Activated CD8-positive, alpha-beta memory T cell treated with anti-CD3 and anti-CD28 coated beads for 4 hours (primary cell): Measurements from ENCODE around the gene TM9SF3.

ENCODE experiments used
- DNase-seq, 2 donors: peaks; one replicate each; pipeline ENCODE4 v3.0.0-alpha.2; 2020; ENCODE audit warnings: low read depth in 2 of 2

The TM9SF3 gene

GRCh38 chr10:96511044-96511945 is 75.5 kb downstream of the TM9SF3 start:
- no peak for DNase-seq

- no peak for DNase-seq
Measured at GRCh38 chr10:96509017-96509641, 77.7 kb downstream of the TM9SF3 start.

- DNase-seq = no peak
Measured at GRCh38 chr10:96507044-96507443, 79.8 kb downstream of the TM9SF3 start.

GRCh38 chr10:96505150-96506136 is 81.4 kb downstream of the TM9SF3 start:
- DNase-seq = no peak

- no peak for DNase-seq
Measured at GRCh38 chr10:96502561-96503282, 84.1 kb downstream of the TM9SF3 start.

- no peak for DNase-seq
Measured at GRCh38 chr10:96501985-96502384, 84.8 kb downstream of the TM9SF3 start.

GRCh38 chr10:96500519-96500918 is 86.3 kb downstream of the TM9SF3 start:
- DNase-seq = no peak

GRCh38 chr10:96500050-96500449 is 86.8 kb downstream of the TM9SF3 start:
- DNase-seq = no peak

GRCh38 chr10:96497391-96497790 is 89.4 kb downstream of the TM9SF3 start:
- DNase-seq = no peak

GRCh38 chr10:96496281-96496925 is 90.4 kb downstream of the TM9SF3 start:
- DNase-seq = no peak

GRCh38 chr10:96495544-96495943 is 91.3 kb downstream of the TM9SF3 start:
- no peak for DNase-seq

GRCh38 chr10:96494694-96495093 is 92.1 kb downstream of the TM9SF3 start:
- no peak for DNase-seq

- DNase-seq = no peak
Measured at GRCh38 chr10:96493871-96494525, 92.8 kb downstream of the TM9SF3 start.

- DNase-seq = no peak
Measured at GRCh38 chr10:96493254-96493653, 93.6 kb downstream of the TM9SF3 start.

GRCh38 chr10:96491303-96491702 is 95.5 kb downstream of the TM9SF3 start:
- no peak for DNase-seq

- DNase-seq = no peak
Measured at GRCh38 chr10:96488161-96488935, 98.5 kb downstream of the TM9SF3 start.

GRCh38 chr10:96482815-96483588 is 103.8 kb downstream of the TM9SF3 start:
- no peak for DNase-seq

- no peak for DNase-seq
Measured at GRCh38 chr10:96478355-96478754, 108.5 kb downstream of the TM9SF3 start.

GRCh38 chr10:96473866-96474265 is 112.9 kb downstream of the TM9SF3 start:
- no peak for DNase-seq
